SK-N-MC (cell line): ENCODE data around the gene ADGRG3.
"Not testable (repeated sequence)": the region's sequence is repeated elsewhere in the genome, so short reads cannot be mapped to it uniquely, and the experiment has no call there.

Source experiments
- DNase-seq: peaks from one replicate; pipeline ENCODE4 v3.0.0-alpha.2; 2011; ENCODE audit warnings: low read depth, low spot score
- H3K27ac ChIP-seq: fragments of 200-600 bp; sonication (generic); 2 replicates; pipeline ENCODE4 v1.5.1; 2016; ENCODE audit warnings: mixed run types
- H3K36me3 ChIP-seq: fragments of 200-600 bp; sonication (generic); 2 replicates; pipeline ENCODE4 v1.6.1; 2017; ENCODE audit warnings: antibody characterized with exemption, low read length, mixed read lengths; ENCODE audit not compliant: insufficient read depth
- H3K4me3 ChIP-seq: fragments of 200-600 bp; sonication (generic); 2 replicates; pipeline ENCODE4 v1.5.1; 2016
- H3K9ac ChIP-seq: fragments of 200-600 bp; sonication (generic); 2 replicates; pipeline ENCODE4 v1.8.0; 2017; ENCODE audit warnings: mixed run types, mixed read lengths; ENCODE audit not compliant: insufficient read length
- H3K9me3 ChIP-seq: fragments of 200-600 bp; sonication (generic); 2 replicates; pipeline ENCODE4 v1.6.1; 2017; ENCODE audit warnings: low read depth, mild to moderate bottlenecking, antibody characterized with exemption, low read length, moderate library complexity, mixed read lengths
- EZH2 ChIP-seq: fragments of 200-600 bp; sonication (generic); IDR thresholded peaks from one replicate; pipeline ENCODE4 v1.6.1; 2017; ENCODE audit warnings: antibody characterized with exemption
- FOXP2 ChIP-seq: optimal IDR thresholded peaks from 2 replicates; pipeline ENCODE3; 2011; ENCODE audit warnings: mild to moderate bottlenecking, moderate library complexity; ENCODE audit not compliant: insufficient read depth; ENCODE audit errors: extremely low read length, control extremely low read depth
- POLR2AphosphoS5 ChIP-seq: IDR thresholded peaks from 2 replicates; pipeline ENCODE4 v1.6.1; 2012; ENCODE audit warnings: mild to moderate bottlenecking, low read depth, low read length, borderline replicate concordance

ADGRG3 gene

GRCh38 chr16:57667526-57668262, 412 bp upstream of the ADGRG3 start:
- Histone ChIP-seq H3K4me3 (no peak overlapping the region), H3K36me3 (no peaks in the 10 kb centered on the region), H3K27ac (no peak overlapping the region), H3K9ac (no peak overlapping the region), H3K9me3 (no peaks in the 10 kb centered on the region)
- TF ChIP-seq FOXP2 (no peak), EZH2 (no peak), POLR2AphosphoS5 (no peak)
- no peak for DNase-seq

DNA sequence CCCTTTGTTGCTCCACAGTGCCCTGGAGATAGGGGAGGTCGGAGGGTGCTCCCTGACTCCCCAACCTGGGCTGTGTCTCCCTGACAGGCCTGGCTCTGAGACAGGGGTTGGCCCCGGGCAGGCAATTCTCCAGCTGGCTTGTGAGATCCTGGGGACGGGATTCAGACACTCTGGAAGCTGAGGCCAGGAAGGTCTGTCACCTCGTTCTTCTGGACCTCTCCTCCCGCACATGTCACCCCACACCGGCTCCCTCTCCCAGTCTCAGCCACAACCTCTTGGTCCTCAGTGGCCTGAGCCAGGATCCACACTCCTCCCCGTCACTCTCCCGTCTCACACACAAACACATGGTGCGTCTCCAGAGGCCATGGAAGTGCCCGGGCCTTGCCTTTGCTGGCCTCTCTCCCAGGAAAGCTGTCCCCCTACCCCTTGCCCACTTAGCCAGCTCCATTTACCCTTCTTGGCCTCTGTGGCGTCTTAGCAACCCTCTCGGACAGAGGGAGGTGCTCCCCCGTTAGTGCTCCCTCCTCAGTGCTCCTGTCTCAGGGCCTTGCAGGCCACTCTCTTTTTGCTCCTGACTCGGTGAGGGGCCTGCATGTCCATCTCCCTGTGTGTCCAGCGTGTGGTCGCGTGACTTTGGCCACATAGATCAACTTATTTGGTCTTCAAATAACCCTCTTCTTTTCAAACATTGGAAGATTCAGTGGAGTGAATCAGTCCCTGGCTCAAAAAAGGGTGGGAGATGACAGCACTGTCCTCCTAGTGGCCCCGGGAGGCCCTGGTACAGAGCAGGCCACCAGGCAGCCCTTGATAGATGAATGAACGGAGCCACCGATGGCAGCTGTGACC, 747 bp downstream of the ADGRG3 start:
- Histone ChIP-seq H3K27ac (no peak overlapping the region), H3K4me3 (no peak overlapping the region), H3K9me3 (no peaks in the 10 kb centered on the region), H3K9ac (no peak overlapping the region), H3K36me3 (no peaks in the 10 kb centered on the region)
- no peak for DNase-seq
- TF ChIP-seq FOXP2 (no peak), POLR2AphosphoS5 (no peak), EZH2 (no peak)

DNA sequence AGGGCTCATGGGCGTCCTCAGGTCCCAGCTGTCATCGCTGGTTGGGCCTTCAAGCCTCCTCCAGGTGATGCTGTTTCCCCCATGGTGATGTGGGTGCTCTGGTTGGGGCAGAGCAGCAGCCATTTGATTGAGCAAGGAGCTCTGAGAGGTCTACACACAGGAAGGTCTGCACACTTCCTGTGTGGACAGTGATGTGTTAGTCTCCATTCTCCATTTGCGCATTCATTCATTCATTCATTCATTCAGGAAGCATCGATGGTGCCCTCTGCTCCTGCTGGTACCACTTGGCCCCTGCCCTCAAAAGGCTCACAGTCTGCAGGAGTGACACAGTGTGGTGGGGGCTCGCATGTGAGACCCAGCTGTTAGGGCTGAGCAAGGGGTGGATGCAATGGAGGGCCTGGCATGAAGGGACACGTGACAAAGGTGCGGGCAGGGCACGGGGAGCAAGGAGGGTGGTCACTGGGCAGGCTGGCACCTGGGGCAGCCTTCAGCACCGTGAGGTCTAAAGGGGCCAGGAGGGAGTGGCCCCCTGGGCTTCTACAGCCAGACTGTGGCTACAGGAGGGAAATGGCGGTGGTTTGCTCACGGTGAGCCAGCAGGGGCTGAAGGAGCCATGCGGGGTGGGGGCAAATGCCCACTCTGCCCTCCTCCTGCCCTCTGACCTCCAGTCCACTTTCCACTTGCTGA, 1.5 kb downstream of the ADGRG3 start:
- no peak overlapping the region for H3K27ac ChIP-seq
- H3K36me3 ChIP-seq, result no peaks in the 10 kb centered on the region
- H3K9ac ChIP-seq, result no peak overlapping the region
- no peaks in the 10 kb centered on the region for H3K9me3 ChIP-seq
- no peak overlapping the region for H3K4me3 ChIP-seq
- TF ChIP-seq POLR2AphosphoS5, result no peak
- TF ChIP-seq EZH2, result no peak
- no peak for TF ChIP-seq FOXP2
- DNase-seq, result no peak

- no peak for TF ChIP-seq POLR2AphosphoS5
- no peak for TF ChIP-seq FOXP2
- TF ChIP-seq EZH2, result no peak
- no peaks in the 10 kb centered on the region for H3K36me3 ChIP-seq
- no peaks in the 10 kb centered on the region for H3K9me3 ChIP-seq
- no peak for DNase-seq
- no peak overlapping the region for H3K27ac ChIP-seq
- H3K9ac ChIP-seq, result no peak overlapping the region
- no peak overlapping the region for H3K4me3 ChIP-seq
These were observed 2.1 kb downstream of the ADGRG3 start for GRCh38 chr16:57670196-57670595.

DNA sequence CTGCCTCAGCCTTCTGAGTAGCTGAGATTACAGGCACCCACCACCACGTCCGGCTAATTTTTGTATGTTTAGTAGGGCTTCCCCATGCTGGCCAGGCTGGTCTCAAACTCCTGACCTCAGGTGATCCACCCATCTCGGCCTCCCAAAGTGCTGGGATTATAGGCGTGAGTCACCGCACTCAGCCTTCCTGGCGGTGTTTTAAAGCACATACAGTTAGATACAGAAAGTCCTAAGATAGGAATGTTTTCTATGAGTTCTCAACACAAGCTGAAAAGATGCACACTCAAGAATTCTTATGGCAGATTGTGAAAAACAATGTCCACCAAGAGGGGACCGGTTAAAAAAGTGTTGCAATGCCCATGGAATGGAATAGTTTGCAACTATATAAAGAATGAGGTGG, 3.3 kb downstream of the ADGRG3 start:
- H3K36me3 ChIP-seq, DNase-seq, H3K4me3 ChIP-seq, H3K9me3 ChIP-seq, H3K27ac ChIP-seq, H3K9ac ChIP-seq: not testable (repeated sequence)

DNA sequence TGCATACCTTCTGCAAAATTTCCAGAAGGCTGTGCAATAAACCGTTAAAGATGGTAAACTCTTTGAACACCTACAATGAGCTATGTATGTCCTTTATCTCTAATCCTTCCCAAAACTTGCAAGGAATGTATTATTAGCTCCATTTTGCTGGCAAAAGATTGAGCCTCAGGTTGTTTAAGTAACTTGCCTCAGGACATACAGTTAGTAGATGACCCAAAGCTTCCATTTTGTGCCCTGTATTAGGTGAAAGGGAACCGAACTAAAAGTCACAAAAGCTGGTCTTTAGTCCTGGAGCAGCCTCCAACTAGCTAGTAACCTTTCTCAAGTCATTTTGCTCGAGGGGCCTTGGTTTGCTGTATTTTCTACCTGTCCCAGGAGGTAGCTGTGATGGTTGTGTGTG, 4.3 kb downstream of the ADGRG3 start:
- H3K4me3 ChIP-seq, result no peak overlapping the region
- no peak for TF ChIP-seq POLR2AphosphoS5
- TF ChIP-seq EZH2, result no peak
- no peak for TF ChIP-seq FOXP2
- no peaks in the 10 kb centered on the region for H3K36me3 ChIP-seq
- no peak overlapping the region for H3K9ac ChIP-seq
- H3K27ac ChIP-seq, result no peak overlapping the region
- no peak for DNase-seq
- H3K9me3 ChIP-seq, result no peaks in the 10 kb centered on the region

- no peak for TF ChIP-seq POLR2AphosphoS5
- no peak for TF ChIP-seq FOXP2
- no peak for TF ChIP-seq EZH2
- Histone ChIP-seq H3K9me3 (no peaks in the 10 kb centered on the region), H3K9ac (no peak overlapping the region), H3K36me3 (no peaks in the 10 kb centered on the region), H3K27ac (no peak overlapping the region), H3K4me3 (no peak overlapping the region)
- DNase-seq, result no peak
These were observed 4.7 kb downstream of the ADGRG3 start for GRCh38 chr16:57672824-57673223.

DNA sequence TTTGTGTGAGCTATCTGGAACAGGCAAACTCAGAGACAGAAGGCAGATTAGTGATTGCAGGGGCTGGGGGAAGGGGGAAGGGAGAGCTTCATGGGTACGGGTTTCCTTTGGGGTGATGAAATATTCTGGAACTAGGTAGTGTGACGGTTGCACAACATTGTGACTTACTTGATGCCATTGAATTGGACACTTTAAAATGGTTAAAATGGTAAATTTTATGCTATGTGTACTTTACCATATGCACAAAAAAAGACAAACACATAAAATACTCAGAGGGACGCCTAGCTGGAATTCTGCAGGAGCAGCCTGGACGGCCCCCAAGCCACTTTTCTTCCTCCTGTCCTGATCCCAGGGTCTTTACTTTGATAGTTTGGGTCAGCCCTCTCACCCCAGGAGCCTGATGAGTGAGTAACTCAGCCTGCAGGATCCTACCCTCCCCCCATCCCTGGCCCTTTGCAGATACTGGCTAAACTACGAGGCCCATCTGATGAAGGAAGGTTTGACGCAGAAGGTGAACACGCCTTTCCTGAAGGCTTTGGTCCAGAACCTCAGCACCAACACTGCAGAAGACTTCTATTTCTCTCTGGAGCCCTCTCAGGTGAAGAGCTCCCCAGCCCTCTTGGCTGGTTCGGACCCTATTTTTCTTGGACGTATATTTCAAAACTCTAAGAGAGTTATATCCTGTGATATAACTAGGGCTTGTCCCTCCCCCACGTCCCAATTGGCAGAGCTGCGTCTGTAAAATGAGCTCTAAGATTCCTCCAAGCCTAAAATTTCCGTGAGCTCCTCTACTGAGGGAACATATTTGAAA, 7.8 kb downstream of the ADGRG3 start:
- H3K36me3 ChIP-seq, result no peaks in the 10 kb centered on the region
- no peak overlapping the region for H3K4me3 ChIP-seq
- H3K9me3 ChIP-seq, result no peaks in the 10 kb centered on the region
- H3K27ac ChIP-seq, result no peak overlapping the region
- TF ChIP-seq POLR2AphosphoS5 (no peak), FOXP2 (no peak), EZH2 (no peak)
- no peak overlapping the region for H3K9ac ChIP-seq
- DNase-seq, result no peak
